HFFc6 (cell line): Measurements from ENCODE around the gene NDUFB2. TPM values are rescaled to one million over a fixed set of nuclear protein-coding genes. Genes with fewer than 3 reads are reported as not detected.
A peak's percentile ranks its signal among the peaks of the same experiment; 100 is the strongest.
"Not testable (repeated sequence)": the region's sequence is repeated elsewhere in the genome, so short reads cannot be mapped to it uniquely, and the experiment has no call there.

Experiments
- DNase-seq: peaks from one replicate; pipeline ENCODE4 v3.0.0-alpha.2; 2018
- H3K27ac Mint-ChIP-seq: 2 replicates; pipeline ENCODE4 v1.8.0; 2020; ENCODE audit warnings: mild to moderate bottlenecking, mixed read lengths
- H3K27me3 Mint-ChIP-seq: 2 replicates; pipeline ENCODE4 v1.8.0; 2021; ENCODE audit warnings: mild to moderate bottlenecking, moderate library complexity, mixed read lengths; ENCODE audit not compliant: insufficient read depth
- H3K36me3 Mint-ChIP-seq: 2 replicates; pipeline ENCODE4 v1.8.0; 2021; ENCODE audit warnings: low read depth, mixed read lengths
- H3K4me1 Mint-ChIP-seq: 2 replicates; pipeline ENCODE4 v1.8.0; 2020; ENCODE audit warnings: low read depth, mixed read lengths
- H3K4me3 Mint-ChIP-seq: 2 replicates; pipeline ENCODE4 v1.8.0; 2020; ENCODE audit warnings: mild to moderate bottlenecking, moderate library complexity, mixed read lengths
- H3K9me3 Mint-ChIP-seq: 2 replicates; pipeline ENCODE4 v1.8.0; 2020; ENCODE audit warnings: mild to moderate bottlenecking, mixed read lengths
- CTCF ChIP-seq: fragments of 200-600 bp; sonication (generic); IDR thresholded peaks from 2 replicates; pipeline ENCODE4 v1.5.0; 2021; ENCODE audit warnings: antibody characterized with exemption, mild to moderate bottlenecking
- total RNA-seq, 6 experiments: library from RNA; stranded (reverse); fragmentation: NEBNext Ultra II Directional; extraction: Animal tissue kit (Norgen Biotek cat#: 25700); gene quantifications; 2 replicates in 1 of 6; 3 replicates in 5 of 6; pipeline ENCODE4 v1.2.3, GENCODE V29; 2021

The NDUFB2 gene
- total RNA-seq, 6 experiments from 2014 or later = 176 to 254 (median 205) TPM

GRCh38 chr7:140689199-140690152, 7.0 kb upstream of the NDUFB2 start:
- TF ChIP-seq CTCF = no peak
- H3K27ac Mint-ChIP-seq = no peak overlapping the region
- no peaks in the 10 kb centered on the region for H3K27me3 Mint-ChIP-seq
- no peaks in the 10 kb centered on the region for H3K9me3 Mint-ChIP-seq
- DNase-seq = no peak
- no peaks in the 10 kb centered on the region for H3K4me1 Mint-ChIP-seq
- H3K4me3 Mint-ChIP-seq = no peak overlapping the region
- no peaks in the 10 kb centered on the region for H3K36me3 Mint-ChIP-seq

GRCh38 chr7:140691376-140692045, 5.0 kb upstream of the NDUFB2 start:
- H3K36me3 Mint-ChIP-seq = no peaks in the 10 kb centered on the region
- peaks cover 4% of the 10 kb centered on the region for H3K27me3 Mint-ChIP-seq
- no peak overlapping the region for H3K27ac Mint-ChIP-seq
- H3K4me3 Mint-ChIP-seq = no peak overlapping the region
- TF ChIP-seq CTCF = no peak; the same call in 1 of the 2 replicates
- peaks cover 10% of the 10 kb centered on the region for H3K4me1 Mint-ChIP-seq
- H3K9me3 Mint-ChIP-seq = no peaks in the 10 kb centered on the region
- no peak for DNase-seq

GRCh38 chr7:140693849-140694248, 2.7 kb upstream of the NDUFB2 start:
- not testable (repeated sequence) for H3K27me3 Mint-ChIP-seq

GRCh38 chr7:140694592-140694991, 1.9 kb upstream of the NDUFB2 start:
- TF ChIP-seq CTCF = no peak
- H3K4me3 Mint-ChIP-seq = no peak overlapping the region
- peaks cover 13% of the 10 kb centered on the region for H3K36me3 Mint-ChIP-seq
- DNase-seq = no peak
- no peak overlapping the region for H3K27ac Mint-ChIP-seq
- H3K9me3 Mint-ChIP-seq = no peaks in the 10 kb centered on the region
- H3K4me1 Mint-ChIP-seq = peaks cover 31% of the 10 kb centered on the region
- H3K27me3 Mint-ChIP-seq = peaks cover 4% of the 10 kb centered on the region

More at GRCh38 chr7:140693849-140694248, 2.7 kb upstream of the NDUFB2 start:
- H3K27ac Mint-ChIP-seq, H3K9me3 Mint-ChIP-seq, H3K4me3 Mint-ChIP-seq, H3K36me3 Mint-ChIP-seq, DNase-seq: not testable (repeated sequence)
- H3K4me1 Mint-ChIP-seq = peaks cover 25% of the 10 kb centered on the region

GRCh38 chr7:140695381-140695780, 1.1 kb upstream of the NDUFB2 start:
- H3K27ac Mint-ChIP-seq = 0 out of 2 replicates have a peak overlapping the region, but pooled peaks have one; percentile 98

More at GRCh38 chr7:140695381-140695780, 1.1 kb upstream of the NDUFB2 start:
- TF ChIP-seq CTCF = no peak
- Mint-ChIP-seq H3K9me3 (no peaks in the 10 kb centered on the region), H3K4me1 (peaks cover 35% of the 10 kb centered on the region), H3K36me3 (peaks cover 16% of the 10 kb centered on the region), H3K27me3 (peaks cover 4% of the 10 kb centered on the region), H3K4me3 (no peak overlapping the region; the same call in 1 of the 2 replicates)
- DNase-seq = no peak
